ENCODE data around the gene TFAP2C.

Gene TFAP2C

DNA sequence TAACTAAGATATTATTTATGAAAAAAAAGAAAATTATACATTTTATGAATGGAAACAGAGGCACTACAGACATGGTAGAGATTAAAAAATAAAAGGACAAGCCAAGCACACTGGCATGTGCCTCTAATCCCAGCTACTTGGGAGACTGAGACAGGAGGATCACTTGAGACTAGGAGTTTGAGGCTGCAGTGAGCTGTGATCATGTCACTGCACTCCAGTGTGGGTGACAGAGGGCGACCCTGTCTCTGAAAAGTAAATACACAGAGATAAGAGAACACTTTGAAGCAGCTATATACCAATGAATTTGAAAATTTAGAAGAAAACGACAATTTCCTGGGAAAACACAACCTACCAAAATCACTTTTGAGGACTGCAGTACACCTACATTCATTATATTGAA is 47.4 kb upstream of the TFAP2C start:
- TF ChIP-seq TOX (CRISPR knock-in tag; IDR thresholded peaks at IDR 0.05; ENCODE audit: borderline replicate concordance): no peak
- no peak for TF ChIP-seq ZNF70 (CRISPR knock-in tag; IDR thresholded peaks at IDR 0.05)
- TF ChIP-seq, protein P1, sequence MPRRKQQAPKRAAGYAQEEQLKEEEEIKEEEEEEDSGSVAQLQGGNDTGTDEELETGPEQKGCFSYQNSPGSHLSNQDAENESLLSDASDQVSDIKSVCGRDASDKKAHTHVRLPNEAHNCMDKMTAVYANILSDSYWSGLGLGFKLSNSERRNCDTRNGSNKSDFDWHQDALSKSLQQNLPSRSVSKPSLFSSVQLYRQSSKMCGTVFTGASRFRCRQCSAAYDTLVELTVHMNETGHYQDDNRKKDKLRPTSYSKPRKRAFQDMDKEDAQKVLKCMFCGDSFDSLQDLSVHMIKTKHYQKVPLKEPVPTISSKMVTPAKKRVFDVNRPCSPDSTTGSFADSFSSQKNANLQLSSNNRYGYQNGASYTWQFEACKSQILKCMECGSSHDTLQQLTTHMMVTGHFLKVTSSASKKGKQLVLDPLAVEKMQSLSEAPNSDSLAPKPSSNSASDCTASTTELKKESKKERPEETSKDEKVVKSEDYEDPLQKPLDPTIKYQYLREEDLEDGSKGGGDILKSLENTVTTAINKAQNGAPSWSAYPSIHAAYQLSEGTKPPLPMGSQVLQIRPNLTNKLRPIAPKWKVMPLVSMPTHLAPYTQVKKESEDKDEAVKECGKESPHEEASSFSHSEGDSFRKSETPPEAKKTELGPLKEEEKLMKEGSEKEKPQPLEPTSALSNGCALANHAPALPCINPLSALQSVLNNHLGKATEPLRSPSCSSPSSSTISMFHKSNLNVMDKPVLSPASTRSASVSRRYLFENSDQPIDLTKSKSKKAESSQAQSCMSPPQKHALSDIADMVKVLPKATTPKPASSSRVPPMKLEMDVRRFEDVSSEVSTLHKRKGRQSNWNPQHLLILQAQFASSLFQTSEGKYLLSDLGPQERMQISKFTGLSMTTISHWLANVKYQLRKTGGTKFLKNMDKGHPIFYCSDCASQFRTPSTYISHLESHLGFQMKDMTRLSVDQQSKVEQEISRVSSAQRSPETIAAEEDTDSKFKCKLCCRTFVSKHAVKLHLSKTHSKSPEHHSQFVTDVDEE (CRISPR knock-in tag; IDR thresholded peaks at IDR 0.05): no peak
- TF ChIP-seq, protein P2, sequence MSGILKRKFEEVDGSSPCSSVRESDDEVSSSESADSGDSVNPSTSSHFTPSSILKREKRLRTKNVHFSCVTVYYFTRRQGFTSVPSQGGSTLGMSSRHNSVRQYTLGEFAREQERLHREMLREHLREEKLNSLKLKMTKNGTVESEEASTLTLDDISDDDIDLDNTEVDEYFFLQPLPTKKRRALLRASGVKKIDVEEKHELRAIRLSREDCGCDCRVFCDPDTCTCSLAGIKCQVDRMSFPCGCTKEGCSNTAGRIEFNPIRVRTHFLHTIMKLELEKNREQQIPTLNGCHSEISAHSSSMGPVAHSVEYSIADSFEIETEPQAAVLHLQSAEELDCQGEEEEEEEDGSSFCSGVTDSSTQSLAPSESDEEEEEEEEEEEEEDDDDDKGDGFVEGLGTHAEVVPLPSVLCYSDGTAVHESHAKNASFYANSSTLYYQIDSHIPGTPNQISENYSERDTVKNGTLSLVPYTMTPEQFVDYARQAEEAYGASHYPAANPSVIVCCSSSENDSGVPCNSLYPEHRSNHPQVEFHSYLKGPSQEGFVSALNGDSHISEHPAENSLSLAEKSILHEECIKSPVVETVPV (CRISPR knock-in tag; IDR thresholded peaks at IDR 0.05): no peak
- TF ChIP-seq ZFP3 (CRISPR knock-in tag; IDR thresholded peaks at IDR 0.05): no peak
- no peak for TF ChIP-seq GLIS3 (CRISPR knock-in tag; IDR thresholded peaks at IDR 0.05)
- TF ChIP-seq SNAI2 (CRISPR knock-in tag; IDR thresholded peaks at IDR 0.05): no peak
- TF ChIP-seq ZNF565 (CRISPR knock-in tag; conservative IDR thresholded peaks at IDR 0.05; ENCODE audit: low read depth): no peak
- TF ChIP-seq BACH2 (CRISPR knock-in tag; IDR thresholded peaks at IDR 0.05; ENCODE audit: borderline replicate concordance): no peak
- TF ChIP-seq, protein P3, sequence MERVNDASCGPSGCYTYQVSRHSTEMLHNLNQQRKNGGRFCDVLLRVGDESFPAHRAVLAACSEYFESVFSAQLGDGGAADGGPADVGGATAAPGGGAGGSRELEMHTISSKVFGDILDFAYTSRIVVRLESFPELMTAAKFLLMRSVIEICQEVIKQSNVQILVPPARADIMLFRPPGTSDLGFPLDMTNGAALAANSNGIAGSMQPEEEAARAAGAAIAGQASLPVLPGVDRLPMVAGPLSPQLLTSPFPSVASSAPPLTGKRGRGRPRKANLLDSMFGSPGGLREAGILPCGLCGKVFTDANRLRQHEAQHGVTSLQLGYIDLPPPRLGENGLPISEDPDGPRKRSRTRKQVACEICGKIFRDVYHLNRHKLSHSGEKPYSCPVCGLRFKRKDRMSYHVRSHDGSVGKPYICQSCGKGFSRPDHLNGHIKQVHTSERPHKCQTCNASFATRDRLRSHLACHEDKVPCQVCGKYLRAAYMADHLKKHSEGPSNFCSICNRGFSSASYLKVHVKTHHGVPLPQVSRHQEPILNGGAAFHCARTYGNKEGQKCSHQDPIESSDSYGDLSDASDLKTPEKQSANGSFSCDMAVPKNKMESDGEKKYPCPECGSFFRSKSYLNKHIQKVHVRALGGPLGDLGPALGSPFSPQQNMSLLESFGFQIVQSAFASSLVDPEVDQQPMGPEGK (CRISPR knock-in tag; IDR thresholded peaks at IDR 0.05; ENCODE audit: borderline replicate concordance): no peak
- ATAC-seq: no peak

DNA sequence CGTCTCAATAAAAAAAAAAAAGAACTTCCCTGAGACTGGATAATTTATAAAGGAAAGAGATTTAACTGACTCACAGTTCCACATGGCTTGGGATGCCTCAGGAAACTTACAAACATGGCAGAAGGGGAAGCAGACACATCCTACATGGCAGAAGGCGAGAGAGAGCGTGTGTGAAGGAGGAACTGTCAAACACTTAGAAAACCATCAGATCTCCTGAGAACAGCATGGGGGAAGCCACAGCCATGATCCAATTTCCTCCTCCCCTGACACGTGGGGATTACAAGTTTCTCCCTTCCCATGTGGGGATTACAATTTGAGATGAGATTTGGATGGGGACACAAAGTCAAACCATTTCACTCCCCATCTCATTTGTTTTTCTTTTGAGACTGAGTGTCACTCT is 46.6 kb upstream of the TFAP2C start:
- no peak for ATAC-seq

DNA sequence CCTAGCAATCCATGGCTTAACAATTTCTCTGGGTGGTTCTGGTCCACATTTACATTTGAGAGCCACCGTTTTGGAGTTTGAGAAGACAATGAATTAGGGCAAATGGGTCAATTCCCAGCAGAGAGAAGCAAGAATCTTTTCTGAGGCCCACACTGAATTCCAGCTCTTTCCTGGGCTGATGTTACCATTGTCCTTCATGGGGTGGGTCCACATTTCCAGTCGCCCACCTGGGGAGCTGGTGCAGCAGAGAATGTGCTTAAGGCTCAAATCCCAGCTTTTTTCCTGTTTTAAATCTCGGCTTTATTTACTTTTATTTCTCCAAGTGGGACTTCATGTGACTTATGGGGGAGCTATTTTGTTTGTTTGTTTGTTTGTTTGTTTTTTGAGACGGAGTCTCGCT is 44.2 kb upstream of the TFAP2C start:
- no peak for TF ChIP-seq TCF4 (CRISPR knock-in tag; IDR thresholded peaks at IDR 0.05; ENCODE audit: borderline replicate concordance)
- no peak for ATAC-seq

More for the DNA sequence above, 46.6 kb upstream of the TFAP2C start:
- no peak for TF ChIP-seq SNAI2 (CRISPR knock-in tag; IDR thresholded peaks at IDR 0.05)
- no peak for TF ChIP-seq ARNTL (CRISPR knock-in tag; IDR thresholded peaks at IDR 0.05; ENCODE audit: borderline replicate concordance, low read depth)
- no peak for TF ChIP-seq PPARA (CRISPR knock-in tag; IDR thresholded peaks at IDR 0.05; ENCODE audit: borderline replicate concordance)
- TF ChIP-seq, protein P4, sequence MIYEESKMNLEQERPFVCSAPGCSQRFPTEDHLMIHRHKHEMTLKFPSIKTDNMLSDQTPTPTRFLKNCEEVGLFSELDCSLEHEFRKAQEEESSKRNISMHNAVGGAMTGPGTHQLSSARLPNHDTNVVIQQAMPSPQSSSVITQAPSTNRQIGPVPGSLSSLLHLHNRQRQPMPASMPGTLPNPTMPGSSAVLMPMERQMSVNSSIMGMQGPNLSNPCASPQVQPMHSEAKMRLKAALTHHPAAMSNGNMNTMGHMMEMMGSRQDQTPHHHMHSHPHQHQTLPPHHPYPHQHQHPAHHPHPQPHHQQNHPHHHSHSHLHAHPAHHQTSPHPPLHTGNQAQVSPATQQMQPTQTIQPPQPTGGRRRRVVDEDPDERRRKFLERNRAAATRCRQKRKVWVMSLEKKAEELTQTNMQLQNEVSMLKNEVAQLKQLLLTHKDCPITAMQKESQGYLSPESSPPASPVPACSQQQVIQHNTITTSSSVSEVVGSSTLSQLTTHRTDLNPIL (CRISPR knock-in tag; IDR thresholded peaks at IDR 0.05; ENCODE audit: low read depth): no peak
- no peak for TF ChIP-seq ZNF565 (CRISPR knock-in tag; conservative IDR thresholded peaks at IDR 0.05; ENCODE audit: low read depth)
- no peak for TF ChIP-seq TOX (CRISPR knock-in tag; IDR thresholded peaks at IDR 0.05; ENCODE audit: borderline replicate concordance)
- no peak for TF ChIP-seq OSR1 (CRISPR knock-in tag; IDR thresholded peaks at IDR 0.05)
- no peak for TF ChIP-seq CSDC2 (CRISPR knock-in tag; IDR thresholded peaks at IDR 0.05)
- TF ChIP-seq ZNF8 (CRISPR knock-in tag; IDR thresholded peaks at IDR 0.05): no peak
- TF ChIP-seq, protein P2 (CRISPR knock-in tag; IDR thresholded peaks at IDR 0.05): no peak
- no peak for TF ChIP-seq BACH2 (CRISPR knock-in tag; IDR thresholded peaks at IDR 0.05; ENCODE audit: borderline replicate concordance)
- TF ChIP-seq RARB (CRISPR knock-in tag; IDR thresholded peaks at IDR 0.05): no peak
- TF ChIP-seq ZFP3 (CRISPR knock-in tag; IDR thresholded peaks at IDR 0.05): no peak
- no peak for TF ChIP-seq TCF4 (CRISPR knock-in tag; IDR thresholded peaks at IDR 0.05; ENCODE audit: borderline replicate concordance)
